HCT116 (cell line): ENCODE measurements around the gene MTHFD2.
A peak's percentile ranks its signal among the peaks of the same experiment; 100 is the strongest.

Experiments used
- CEBPB ChIP-seq: IDR thresholded peaks from 2 replicates; pipeline ENCODE4 v1.6.1; 2012; ENCODE audit warnings: low read depth
- CTCF ChIP-seq, 3 experiments: fragments of 200-600 bp in 1 of 3; sonication (generic) in 1 of 3; IDR thresholded peaks in 2 of 3; conservative IDR thresholded peaks in 1 of 3; 2 replicates each; pipeline ENCODE4 v1.5.1; 2012 to 2017; ENCODE audit warnings: low read depth in 2 of 3, low read length in 2 of 3, antibody characterized with exemption in 1 of 3, borderline replicate concordance in 1 of 3, control low read depth in 1 of 3, mild to moderate bottlenecking in 1 of 3, mixed read lengths in 1 of 3, mixed run types in 1 of 3, moderate library complexity in 1 of 3; ENCODE audit not compliant: insufficient read depth in 1 of 3
- EGR1 ChIP-seq: IDR thresholded peaks from 2 replicates; pipeline ENCODE4 v1.6.1; 2012; ENCODE audit warnings: low read depth
- EZH2 ChIP-seq: fragments of 200-600 bp; sonication (generic); IDR thresholded peaks from 2 replicates; pipeline ENCODE4 v1.6.1; 2017; ENCODE audit warnings: antibody characterized with exemption, mixed run types
- FOSL1 ChIP-seq: IDR thresholded peaks from 2 replicates; pipeline ENCODE4 v1.6.1; 2012; ENCODE audit warnings: low read depth
- JUND ChIP-seq: IDR thresholded peaks from 2 replicates; pipeline ENCODE4 v1.6.1; 2012
- POLR2A ChIP-seq: IDR thresholded peaks from 2 replicates; pipeline ENCODE4 v1.7.0; 2011; ENCODE audit warnings: borderline replicate concordance; ENCODE audit not compliant: insufficient read depth, insufficient read length; ENCODE audit errors: extremely low read depth
- POLR2AphosphoS5 ChIP-seq: IDR thresholded peaks from 2 replicates; pipeline ENCODE4 v1.6.1; 2011; ENCODE audit warnings: mild to moderate bottlenecking, low read depth, low read length, moderate library complexity
- SIN3A ChIP-seq: IDR thresholded peaks from 2 replicates; pipeline ENCODE4 v1.6.1; 2012; ENCODE audit warnings: low read depth
- YY1 ChIP-seq: IDR thresholded peaks from 2 replicates; pipeline ENCODE4 v1.6.1; 2011; ENCODE audit warnings: low read length, low read depth, moderate library complexity, mild to moderate bottlenecking; ENCODE audit not compliant: insufficient replicate concordance; ENCODE audit errors: extremely low read depth
- ZNF274 ChIP-seq: fragments of 200-500 bp; sonication (Bioruptor generic); IDR thresholded peaks from 2 replicates; pipeline ENCODE4 v1.6.1; 2014; ENCODE audit warnings: mild to moderate bottlenecking, low read depth, low read length, inconsistent platforms
- TF ChIP-seq, protein P1 (sequence below): IDR thresholded peaks from 2 replicates; pipeline ENCODE4 v1.6.1; 2012

DNA sequence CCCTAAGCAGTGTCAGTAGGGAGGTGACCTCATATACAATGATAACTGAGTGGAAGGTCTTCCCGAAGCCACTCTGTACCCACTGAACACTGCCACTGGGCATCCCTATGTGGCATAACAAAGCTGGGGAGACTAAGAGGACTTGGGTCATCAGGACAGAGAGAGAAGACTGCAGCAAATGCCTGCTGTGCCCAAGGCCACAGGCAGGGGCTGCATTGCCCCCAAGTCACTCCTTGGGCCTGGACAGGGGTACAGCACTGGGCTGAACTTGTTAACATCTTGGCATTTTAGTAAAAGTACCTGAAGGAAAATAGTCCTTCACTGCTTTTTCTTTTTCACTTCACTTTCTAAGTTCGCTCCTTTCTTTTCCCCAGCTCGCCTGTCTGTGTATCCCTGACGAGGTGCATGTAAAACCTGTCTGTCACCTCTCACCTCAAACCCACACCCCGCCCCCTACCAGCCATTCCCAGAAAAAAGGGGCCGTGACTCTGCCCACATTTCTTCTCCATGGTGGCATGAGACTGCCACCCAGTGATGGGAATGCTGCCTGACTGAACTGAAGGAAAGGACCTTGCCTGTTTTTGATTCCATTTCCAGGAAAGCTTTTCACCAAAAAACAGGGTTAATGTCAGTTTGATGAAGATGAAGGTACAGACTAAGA is 62.9 kb downstream of the MTHFD2 start:
- TF ChIP-seq SIN3A (no peak), CTCF (IDR thresholded peaks at IDR 0.05 in 2 of 3, conservative IDR thresholded peaks at IDR 0.05 in 1 of 3; ENCODE audit: borderline replicate concordance in 1 of 3, insufficient read depth in 1 of 3, low read depth in 2 of 3, low read length in 2 of 3) (peak; percentile 71 to 93 (median 80)), JUND (no peak), EZH2 (no peak), CEBPB (no peak), EGR1 (no peak), YY1 (peak; percentile 70), POLR2A (no peak), POLR2AphosphoS5 (no peak), ZNF274 (no peak), FOSL1 (no peak)
- TF ChIP-seq, protein P1, sequence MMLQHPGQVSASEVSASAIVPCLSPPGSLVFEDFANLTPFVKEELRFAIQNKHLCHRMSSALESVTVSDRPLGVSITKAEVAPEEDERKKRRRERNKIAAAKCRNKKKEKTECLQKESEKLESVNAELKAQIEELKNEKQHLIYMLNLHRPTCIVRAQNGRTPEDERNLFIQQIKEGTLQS: no peak
